Adrenal gland (tissue), 5 donors: ENCODE results near the gene CDS2.

ENCODE experiments used
- CTCF ChIP-seq, 6 experiments: fragments of 450-650 bp in 4 of 6; fragments of 200-600 bp in 2 of 6; sonication (generic) in 1 of 6; IDR thresholded peaks; 1 replicate in 5 of 6; 2 replicates in 1 of 6; pipeline versions ENCODE4 v1.5.1 to v1.8.0; 2016 to 2021; ENCODE audit warnings: antibody characterized with exemption in 6 of 6, mild to moderate bottlenecking in 2 of 6, moderate library complexity in 1 of 6
- POLR2A ChIP-seq, 2 donors: fragments of 450-650 bp; IDR thresholded peaks; one replicate each; pipeline ENCODE4 v1.6.1; 2017; ENCODE audit warnings: antibody characterized with exemption in 2 of 2, mild to moderate bottlenecking in 2 of 2, moderate library complexity in 1 of 2
- donor health status: DM: no; HTN: no; CAD: no.

GRCh38 chr20:5113615-5113986, 13.2 kb upstream of the CDS2 start:
- TF ChIP-seq POLR2A (IDR thresholded peaks at IDR 0.05) = no peak
- TF ChIP-seq CTCF (IDR thresholded peaks at IDR 0.05) = no peak
